Activated CD4-positive, alpha-beta T cell treated with anti-CD3 and anti-CD28 coated beads, Interleukin-2, amount 50 U/mL, for 16 hours (primary cell): ENCODE measurements around the gene ZBBX.

Source experiments
- DNase-seq: peaks from one replicate; pipeline ENCODE4 v3.0.0-alpha.2; 2020

The ZBBX gene

DNA sequence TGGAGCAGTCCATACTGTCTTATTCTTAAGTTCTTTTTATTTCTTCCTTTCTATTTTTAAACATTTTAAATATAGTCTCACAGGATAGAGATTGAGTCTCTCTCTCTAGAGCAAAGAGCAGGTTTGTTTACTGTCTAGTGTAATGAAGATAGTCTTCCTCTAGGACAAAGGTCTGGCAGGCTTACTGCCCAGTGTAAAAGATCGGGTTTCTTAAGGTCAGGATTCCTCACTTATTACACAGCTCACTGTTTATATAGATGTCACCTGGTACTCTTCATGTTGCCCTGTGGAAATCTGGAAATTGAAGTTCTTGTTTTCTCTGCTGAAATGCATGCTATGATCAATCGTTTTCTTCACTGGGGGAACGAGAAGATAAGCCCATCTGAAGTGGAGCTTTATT is 76.0 kb downstream of the ZBBX start:
- DNase-seq: no peak

DNA sequence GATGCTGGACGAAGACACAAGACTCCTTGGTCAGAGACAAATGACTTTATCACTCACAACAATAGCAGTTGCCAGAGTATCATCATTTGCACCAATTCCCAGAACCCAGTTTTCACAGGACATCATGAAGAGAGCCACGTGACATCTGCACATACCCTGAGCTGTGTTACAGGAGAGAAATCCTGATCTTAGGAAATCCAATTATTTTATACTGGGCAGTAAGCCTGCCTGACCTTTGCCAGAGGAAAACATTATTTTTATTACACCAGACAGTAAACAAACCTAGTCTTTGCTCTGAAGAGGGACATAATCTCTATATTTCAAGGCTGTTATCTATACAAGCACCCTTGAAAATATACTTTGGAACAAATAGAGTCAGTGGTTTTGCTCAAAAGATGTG is 77.4 kb downstream of the ZBBX start:
- DNase-seq: no peak

DNA sequence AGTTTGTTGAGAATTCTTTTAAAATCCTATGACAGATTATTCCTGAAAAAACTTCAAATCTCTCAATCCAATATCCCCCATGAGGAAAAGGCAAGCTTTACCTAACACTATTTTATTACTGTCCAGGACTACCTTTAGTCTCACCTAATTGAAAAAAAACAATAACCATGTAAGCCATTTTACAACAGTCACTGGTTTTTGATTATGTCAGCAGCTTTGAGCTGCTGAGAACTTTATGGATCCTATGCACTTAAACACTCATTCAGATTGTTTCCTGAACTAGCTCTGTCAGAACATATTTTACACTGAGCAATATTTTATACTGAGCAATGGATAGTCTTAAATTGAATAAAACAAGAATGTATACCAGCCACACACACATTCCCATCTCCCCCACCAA is 79.9 kb downstream of the ZBBX start:
- no peak for DNase-seq

DNA sequence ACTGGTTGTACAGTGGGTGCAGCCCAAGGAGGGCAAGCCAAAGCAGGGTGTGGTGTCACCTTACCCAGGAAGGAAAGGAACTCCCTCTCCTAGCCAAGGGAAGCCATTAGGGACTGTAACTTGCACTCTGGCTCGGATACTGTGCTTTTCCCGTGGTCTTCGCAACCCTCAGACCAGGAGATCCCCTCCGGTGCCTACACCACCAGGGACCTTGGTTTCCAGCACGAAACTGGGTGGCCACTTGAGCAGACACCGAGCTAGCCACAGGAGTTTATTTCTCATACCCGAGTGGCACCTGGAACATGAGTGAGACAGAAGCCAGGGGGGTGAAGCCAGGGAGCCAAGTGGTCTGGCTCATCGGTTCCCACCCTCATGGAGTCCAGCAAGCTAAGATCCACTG is 90.7 kb downstream of the ZBBX start:
- no peak for DNase-seq

DNA sequence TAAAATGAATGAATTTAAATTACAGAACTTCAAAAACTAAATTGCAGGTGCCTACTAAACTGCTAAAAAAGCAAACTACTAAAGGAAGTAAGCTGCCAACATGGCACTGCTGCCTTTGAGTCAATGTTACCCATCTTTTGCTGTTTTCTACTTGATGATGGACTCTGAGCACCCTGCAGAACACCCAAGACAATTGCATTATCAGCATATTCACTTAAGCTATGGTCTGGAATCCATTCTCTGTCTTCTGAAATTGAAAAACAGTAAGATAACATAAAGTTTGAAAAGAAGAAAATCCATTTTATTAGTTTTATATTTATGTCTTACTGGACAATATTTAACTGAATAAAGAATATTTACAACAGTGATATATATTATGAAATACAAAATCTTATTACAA is 91.4 kb downstream of the ZBBX start:
- no peak for DNase-seq

DNA sequence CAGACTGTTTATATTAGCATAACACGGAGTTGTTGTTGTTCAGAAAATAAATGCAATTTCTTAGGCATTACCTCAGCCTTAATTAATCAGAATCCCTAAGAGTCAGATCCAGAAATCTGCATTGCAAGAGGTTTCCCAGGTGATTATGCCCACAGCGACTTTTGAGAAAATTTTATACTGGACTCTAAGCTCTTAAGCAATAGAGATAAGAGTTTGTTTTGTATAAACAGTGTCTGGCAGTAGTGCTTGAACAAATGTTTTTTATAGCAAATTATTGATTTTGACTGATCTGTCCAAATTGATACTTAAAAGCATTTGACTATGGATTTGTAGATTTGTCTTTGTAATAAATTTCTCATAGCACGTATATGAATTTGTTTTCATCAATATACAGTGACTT is 92.8 kb downstream of the ZBBX start:
- DNase-seq: no peak

DNA sequence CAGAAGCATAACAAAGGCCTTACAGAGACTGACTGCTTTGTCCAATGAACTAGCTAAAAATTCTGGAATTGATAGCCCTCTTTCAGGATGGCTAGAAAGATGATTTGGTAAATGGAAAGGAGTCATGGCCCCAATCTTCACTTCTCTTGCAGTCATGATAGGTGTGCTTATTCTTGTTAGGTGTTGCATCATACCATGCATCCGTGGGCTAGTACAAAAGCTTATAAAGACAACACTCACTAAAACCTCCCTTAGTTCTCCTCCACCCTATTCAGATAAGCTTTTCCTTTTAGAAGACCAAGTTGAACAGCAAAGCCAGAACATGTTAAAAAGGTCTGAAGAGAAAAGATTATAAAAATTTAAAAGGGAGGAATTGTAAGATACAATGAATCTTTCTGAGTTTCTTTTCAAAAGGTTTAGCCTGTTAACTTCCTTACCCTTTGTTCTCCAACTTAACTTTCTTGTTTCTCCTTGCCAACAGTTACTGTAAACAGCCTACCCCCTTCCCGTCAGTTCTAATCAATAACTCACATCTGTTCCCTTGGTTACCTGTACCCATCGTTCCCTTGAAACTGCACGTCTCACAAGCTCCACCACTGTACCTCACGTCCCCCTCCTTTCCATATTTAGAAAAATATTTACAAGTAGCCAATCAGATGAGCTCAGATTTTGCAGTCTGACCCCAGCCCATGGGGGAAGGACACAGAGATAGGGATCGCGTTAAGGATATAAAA is 105.8 kb downstream of the ZBBX start:
- DNase-seq: no peak

DNA sequence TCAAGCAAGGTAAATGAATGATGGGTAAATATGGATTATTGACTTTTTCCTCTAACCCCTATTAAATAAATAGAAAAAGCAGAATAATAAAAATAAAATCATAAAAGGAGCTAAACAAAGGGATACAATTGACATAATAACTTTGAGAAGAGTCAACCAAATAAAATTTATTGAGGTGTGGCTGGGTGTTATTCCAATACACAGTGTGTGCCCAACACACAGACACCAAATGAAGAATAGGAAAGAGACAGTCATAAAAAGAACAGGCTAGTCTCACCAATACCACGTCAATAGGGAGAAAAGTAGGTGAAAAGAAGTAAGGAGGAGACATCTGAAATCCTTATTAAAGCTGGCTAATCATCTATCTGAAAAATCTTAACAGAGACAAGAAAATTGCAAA is 127.1 kb downstream of the ZBBX start:
- DNase-seq: no peak

DNA sequence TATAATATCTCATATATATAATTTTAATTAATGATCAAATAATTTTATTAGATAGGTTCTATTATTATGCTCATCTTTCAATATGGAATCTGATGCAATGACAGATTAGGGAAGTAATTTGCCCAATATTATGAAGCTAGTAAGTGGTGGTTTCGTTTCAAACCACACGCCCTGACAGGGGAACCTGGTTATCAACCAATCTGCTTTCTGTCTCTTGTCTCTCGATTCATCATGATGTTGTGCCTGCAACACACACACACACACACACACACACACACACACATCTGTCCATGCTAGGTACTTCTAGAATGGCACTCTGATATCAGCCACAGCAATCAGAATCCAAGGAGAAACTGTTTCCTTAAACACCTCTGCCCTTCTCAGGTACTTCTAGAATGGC is 128.4 kb downstream of the ZBBX start:
- no peak for DNase-seq

DNA sequence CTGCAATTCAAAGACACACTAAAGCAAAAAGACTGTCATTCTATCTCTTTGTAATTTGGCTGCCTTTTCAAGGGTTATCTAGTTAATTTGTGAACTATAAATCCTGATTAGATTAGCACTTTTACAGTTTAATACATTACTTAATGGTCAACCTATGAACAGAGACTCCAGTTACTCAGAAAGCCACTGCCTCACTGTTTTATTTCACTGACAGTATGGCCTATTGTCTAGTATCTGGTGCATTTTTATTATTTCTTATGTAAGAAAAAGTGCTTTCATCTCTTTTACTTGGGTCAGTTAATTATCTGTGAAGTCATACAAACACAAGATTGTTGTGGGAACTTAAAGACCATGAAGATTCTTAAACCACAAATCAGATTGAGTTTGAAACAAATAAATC is 133.8 kb downstream of the ZBBX start:
- no peak for DNase-seq

DNA sequence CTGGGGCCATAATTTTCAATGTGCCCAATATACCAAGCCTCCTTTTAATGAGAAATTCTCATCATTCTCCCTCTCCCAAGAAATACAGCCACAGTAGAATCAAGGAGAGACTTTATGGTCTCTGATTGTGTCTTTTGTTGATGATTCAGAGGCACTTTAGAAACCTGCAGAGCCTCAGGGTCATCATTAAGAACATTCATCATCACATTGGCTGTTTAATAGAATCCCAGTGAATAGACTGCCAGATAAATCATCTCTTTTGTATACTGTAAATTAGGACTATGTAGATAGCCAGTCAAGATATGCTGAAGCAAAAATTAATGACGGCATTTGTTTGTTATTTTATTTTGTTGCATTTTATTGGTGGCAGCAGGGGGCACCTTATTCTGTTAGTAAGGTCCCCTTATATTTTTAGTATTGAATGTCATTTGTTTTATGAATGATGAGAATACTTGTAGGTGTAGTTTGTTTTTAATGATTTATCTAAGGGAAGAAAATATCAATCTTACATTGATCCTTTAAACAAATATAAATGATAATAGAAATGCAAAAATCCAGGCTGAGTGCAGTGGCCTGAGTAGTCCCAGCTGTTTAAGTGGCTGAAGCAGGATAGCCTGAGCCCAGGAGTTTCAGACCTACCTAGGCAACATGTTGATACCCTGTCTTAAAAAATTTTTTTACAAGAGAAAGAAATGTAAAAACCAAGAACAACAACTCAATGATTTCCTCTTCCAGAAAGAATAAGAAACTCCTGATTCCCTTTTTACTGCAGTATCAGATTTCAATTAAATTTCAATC is 138.8 kb downstream of the ZBBX start:
- no peak for DNase-seq

DNA sequence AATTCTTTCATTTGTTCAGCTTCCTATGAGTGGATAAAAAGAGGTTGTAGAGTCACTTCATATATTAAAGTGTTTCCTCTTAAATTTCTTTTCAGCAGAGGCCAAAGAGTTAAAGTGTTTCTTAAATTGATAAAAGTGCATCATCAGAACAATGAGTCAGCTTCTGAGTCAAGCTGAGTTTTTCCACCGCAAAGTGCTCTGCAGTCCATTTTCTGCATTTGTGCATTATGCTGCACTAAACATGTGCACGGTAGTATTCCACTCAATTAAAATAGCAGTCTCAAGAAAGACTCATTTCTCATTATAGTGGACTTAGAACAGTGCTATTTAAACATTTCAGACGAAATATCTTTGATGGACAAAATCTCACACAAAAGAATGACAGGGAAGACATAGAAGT is 152.0 kb downstream of the ZBBX start:
- DNase-seq: no peak

DNA sequence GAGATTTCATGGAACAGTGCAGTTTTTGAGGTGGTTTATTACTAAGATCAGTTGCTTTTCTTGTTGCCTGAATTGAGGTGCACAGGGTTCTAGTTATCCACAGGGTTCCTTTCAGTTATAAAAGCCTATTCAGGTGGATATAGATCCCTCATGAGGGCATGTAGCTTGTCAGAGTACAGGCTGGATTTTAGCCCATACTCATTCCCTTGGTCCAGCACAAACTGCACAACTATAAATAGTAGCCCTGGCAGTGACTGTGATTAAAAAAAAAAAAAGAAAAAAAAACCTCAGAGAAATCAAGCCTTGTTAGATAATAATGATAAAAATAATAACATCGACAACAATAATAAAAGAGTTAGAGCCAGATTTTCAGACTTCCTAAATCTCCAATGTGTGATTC is 154.3 kb downstream of the ZBBX start:
- no peak for DNase-seq

DNA sequence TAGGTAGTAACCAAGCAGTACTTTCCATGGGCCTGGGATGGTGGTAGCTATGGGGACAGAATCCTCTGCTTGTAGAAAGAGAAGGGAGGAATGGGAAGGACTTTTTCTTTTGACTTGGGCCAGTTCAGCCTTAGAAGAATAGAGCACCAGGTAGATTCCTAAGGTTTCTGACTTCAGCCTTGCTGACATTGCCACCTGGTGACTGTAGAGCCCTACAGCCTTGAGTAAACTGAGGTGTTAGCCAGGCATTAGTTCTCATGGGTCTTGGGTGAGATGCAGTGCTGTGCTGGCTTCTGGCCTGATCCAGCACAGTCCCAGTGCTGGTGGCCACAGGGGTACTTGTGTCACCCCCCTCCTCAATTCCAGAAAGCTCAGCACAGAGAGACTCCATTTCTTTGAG is 171.1 kb downstream of the ZBBX start:
- no peak for DNase-seq

DNA sequence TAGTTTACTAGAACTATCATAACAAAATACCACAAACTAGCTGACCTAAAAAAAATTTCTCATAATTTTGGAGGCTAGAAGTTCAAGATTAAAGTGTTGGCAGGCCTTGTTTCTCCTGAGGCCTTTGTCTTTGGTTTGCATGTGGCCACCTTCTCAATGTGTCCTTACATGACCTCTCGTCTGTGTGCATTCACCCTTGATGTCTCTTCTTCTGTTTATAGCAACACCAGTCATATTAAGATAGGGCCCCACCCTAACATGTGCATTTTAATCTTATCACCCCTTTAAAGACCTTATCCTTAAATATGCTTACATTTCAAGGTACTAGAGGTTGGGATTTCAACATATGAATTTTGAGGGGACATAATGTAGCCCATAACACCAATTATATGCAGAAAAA is 177.0 kb downstream of the ZBBX start:
- no peak for DNase-seq

DNA sequence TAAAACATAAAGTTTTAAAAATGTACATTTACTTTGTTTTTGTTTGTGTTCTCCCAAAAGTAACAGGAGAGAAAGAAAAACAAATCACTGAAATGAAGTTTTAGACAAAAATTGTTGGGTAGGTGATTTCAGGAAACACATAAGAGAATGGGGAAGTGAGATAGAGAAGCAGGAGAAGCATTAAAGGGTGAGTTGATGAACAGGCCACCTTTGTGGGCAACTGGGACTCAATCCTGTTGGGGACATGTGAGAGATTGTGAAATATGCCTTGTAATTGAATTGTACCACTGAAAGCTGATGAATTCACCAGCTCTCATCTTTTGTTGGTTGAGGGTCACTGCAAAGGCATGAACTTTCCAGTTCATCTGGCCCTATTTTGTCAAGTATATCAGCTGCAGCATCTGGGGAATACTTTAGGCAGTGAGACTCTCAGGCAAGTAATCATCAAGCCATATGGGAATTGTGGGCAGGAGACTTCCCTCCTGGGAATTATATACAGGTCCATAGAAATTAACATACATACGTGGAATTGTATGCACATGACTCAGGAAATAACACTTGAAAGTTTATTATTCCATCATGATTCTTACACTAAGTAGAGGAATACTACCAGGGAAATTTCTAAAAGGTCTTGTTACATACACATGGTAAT is 181.0 kb downstream of the ZBBX start:
- DNase-seq: no peak
